ENCODE measurements around the gene ZBTB49.

DNA sequence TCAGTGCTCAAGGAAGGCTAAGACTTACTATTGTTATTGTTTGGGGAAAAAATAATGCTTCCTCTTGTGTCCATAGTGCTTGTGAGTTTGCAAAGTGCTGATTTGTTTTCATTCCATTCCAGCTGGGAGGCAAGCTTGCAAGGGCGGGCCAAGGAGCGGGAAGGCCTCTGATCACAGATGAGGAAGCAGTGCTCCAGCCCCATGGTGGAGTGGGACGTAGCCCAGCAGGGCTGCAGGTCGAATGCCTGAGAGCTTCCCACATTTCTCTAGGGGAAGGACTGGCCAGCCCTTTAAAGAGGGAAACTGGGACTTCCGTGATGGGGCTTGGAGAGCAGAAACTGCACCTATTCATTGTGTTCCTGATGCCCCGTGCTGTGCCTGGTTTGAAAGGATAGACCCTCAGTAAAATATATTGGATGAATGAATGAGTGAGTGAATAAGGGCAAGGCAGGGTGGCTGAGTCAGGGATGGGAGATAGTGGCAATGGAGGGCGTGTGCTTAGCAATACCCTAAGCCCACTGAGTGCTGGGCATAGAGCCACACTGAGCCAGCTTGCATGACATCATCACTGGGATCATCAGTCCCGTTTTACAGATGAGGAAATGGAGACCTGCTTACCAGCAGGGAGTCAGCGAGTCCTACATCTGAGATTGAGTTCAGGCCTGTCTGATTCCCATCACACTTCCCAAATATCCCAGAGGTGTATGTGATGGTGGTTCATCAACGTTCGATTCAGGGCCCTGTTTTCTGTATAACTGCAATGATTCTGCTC lies 78.9 kb downstream of the ZBTB49 start:
- TF ChIP-seq SUZ12 (IDR thresholded peaks at IDR 0.05) (no peak), L3MBTL2 (conservative IDR thresholded peaks at IDR 0.05) (no peak), LEF1 (IDR thresholded peaks at IDR 0.05; ENCODE audit: borderline replicate concordance) (no peak), FOXA1 (IDR thresholded peaks at IDR 0.05) (no peak), SP1 (IDR thresholded peaks at IDR 0.05) (no peak), FOXK2 (IDR thresholded peaks at IDR 0.05) (no peak), NFRKB (IDR thresholded peaks at IDR 0.05) (no peak), ARNT (IDR thresholded peaks at IDR 0.05) (no peak), TARDBP (IDR thresholded peaks at IDR 0.05) (no peak), ELF4 (IDR thresholded peaks at IDR 0.05) (no peak), BHLHE40 (IDR thresholded peaks at IDR 0.05; ENCODE audit: borderline replicate concordance) (no peak)
- TF ChIP-seq, protein P1, sequence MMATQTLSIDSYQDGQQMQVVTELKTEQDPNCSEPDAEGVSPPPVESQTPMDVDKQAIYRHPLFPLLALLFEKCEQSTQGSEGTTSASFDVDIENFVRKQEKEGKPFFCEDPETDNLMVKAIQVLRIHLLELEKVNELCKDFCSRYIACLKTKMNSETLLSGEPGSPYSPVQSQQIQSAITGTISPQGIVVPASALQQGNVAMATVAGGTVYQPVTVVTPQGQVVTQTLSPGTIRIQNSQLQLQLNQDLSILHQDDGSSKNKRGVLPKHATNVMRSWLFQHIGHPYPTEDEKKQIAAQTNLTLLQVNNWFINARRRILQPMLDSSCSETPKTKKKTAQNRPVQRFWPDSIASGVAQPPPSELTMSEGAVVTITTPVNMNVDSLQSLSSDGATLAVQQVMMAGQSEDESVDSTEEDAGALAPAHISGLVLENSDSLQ (IDR thresholded peaks at IDR 0.05): no peak
